IPS-18a (cell line): ENCODE results near the gene ATG5.

Source experiments
- H3K27ac ChIP-seq: one replicate; pipeline ENCODE4 v1.5.1; 2013; ENCODE audit warnings: low read length
- H3K27me3 ChIP-seq: one replicate; pipeline ENCODE4 v1.6.1; 2013; ENCODE audit warnings: mild to moderate bottlenecking, low read length; ENCODE audit not compliant: control insufficient read depth, insufficient read depth
- H3K36me3 ChIP-seq: one replicate; pipeline ENCODE4 v1.6.1; 2013; ENCODE audit warnings: low read depth, low read length; ENCODE audit not compliant: control insufficient read depth
- H3K4me1 ChIP-seq: one replicate; pipeline ENCODE4 v1.6.1; 2013; ENCODE audit warnings: low read depth, low read length; ENCODE audit not compliant: control insufficient read depth
- H3K4me3 ChIP-seq: one replicate; pipeline ENCODE4 v1.5.1; 2013; ENCODE audit warnings: low read length
- H3K9ac ChIP-seq: one replicate; pipeline ENCODE4 v1.6.1; 2013; ENCODE audit warnings: mild to moderate bottlenecking, low read length, moderate library complexity
- H3K9me3 ChIP-seq: one replicate; pipeline ENCODE4 v1.6.1; 2013; ENCODE audit warnings: low read depth, low read length; ENCODE audit not compliant: control insufficient read depth

ATG5 gene

GRCh38 chr6:106145741-106146227 lies 179.8 kb downstream of the ATG5 start:
- Histone ChIP-seq H3K36me3 (no peaks in the 10 kb centered on the region), H3K27ac (no peak overlapping the region), H3K9me3 (no peaks in the 10 kb centered on the region), H3K27me3 (no peaks in the 10 kb centered on the region), H3K4me1 (peaks cover 7% of the 10 kb centered on the region), H3K4me3 (no peak overlapping the region), H3K9ac (no peak overlapping the region)

GRCh38 chr6:106145144-106145543 lies 180.4 kb downstream of the ATG5 start:
- no peaks in the 10 kb centered on the region for H3K9me3 ChIP-seq
- no peak overlapping the region for H3K27ac ChIP-seq
- H3K9ac ChIP-seq, result no peak overlapping the region
- peaks cover 7% of the 10 kb centered on the region for H3K4me1 ChIP-seq
- H3K27me3 ChIP-seq, result no peaks in the 10 kb centered on the region
- no peak overlapping the region for H3K4me3 ChIP-seq
- H3K36me3 ChIP-seq, result no peaks in the 10 kb centered on the region

GRCh38 chr6:106143665-106144064 lies 181.9 kb downstream of the ATG5 start:
- no peak overlapping the region for H3K9ac ChIP-seq
- H3K27me3 ChIP-seq, result no peaks in the 10 kb centered on the region
- H3K4me3 ChIP-seq, result no peak overlapping the region
- no peaks in the 10 kb centered on the region for H3K36me3 ChIP-seq
- peaks cover 7% of the 10 kb centered on the region for H3K4me1 ChIP-seq
- no peak overlapping the region for H3K27ac ChIP-seq
- H3K9me3 ChIP-seq, result no peaks in the 10 kb centered on the region

GRCh38 chr6:106142876-106143431 lies 182.6 kb downstream of the ATG5 start:
- H3K4me1 ChIP-seq, result peaks cover 7% of the 10 kb centered on the region

GRCh38 chr6:106141441-106142237 lies 183.9 kb downstream of the ATG5 start:
- peaks cover 7% of the 10 kb centered on the region for H3K4me1 ChIP-seq
- H3K27me3 ChIP-seq, result no peaks in the 10 kb centered on the region
- H3K9me3 ChIP-seq, result no peaks in the 10 kb centered on the region
- H3K36me3 ChIP-seq, result no peaks in the 10 kb centered on the region
- H3K4me3 ChIP-seq, result no peak overlapping the region
- no peak overlapping the region for H3K9ac ChIP-seq
- H3K27ac ChIP-seq, result no peak overlapping the region

More at GRCh38 chr6:106142876-106143431, 182.6 kb downstream of the ATG5 start:
- Histone ChIP-seq H3K36me3 (no peaks in the 10 kb centered on the region), H3K9ac (no peak overlapping the region), H3K9me3 (no peaks in the 10 kb centered on the region), H3K4me3 (no peak overlapping the region), H3K27me3 (no peaks in the 10 kb centered on the region), H3K27ac (no peak overlapping the region)

- H3K27me3 ChIP-seq, result no peaks in the 10 kb centered on the region
- H3K36me3 ChIP-seq, result no peaks in the 10 kb centered on the region
- H3K4me3 ChIP-seq, result no peak overlapping the region
- H3K9ac ChIP-seq, result no peak overlapping the region
- no peak overlapping the region for H3K27ac ChIP-seq
- H3K9me3 ChIP-seq, result no peaks in the 10 kb centered on the region
- no peaks in the 10 kb centered on the region for H3K4me1 ChIP-seq
Observed at GRCh38 chr6:106138151-106138550, 187.4 kb downstream of the ATG5 start.

- Histone ChIP-seq H3K4me1 (no peaks in the 10 kb centered on the region), H3K27ac (no peak overlapping the region), H3K9me3 (no peaks in the 10 kb centered on the region), H3K9ac (no peak overlapping the region), H3K36me3 (no peaks in the 10 kb centered on the region), H3K4me3 (no peak overlapping the region), H3K27me3 (no peaks in the 10 kb centered on the region)
Observed at GRCh38 chr6:106136845-106137244, 188.7 kb downstream of the ATG5 start.

- Histone ChIP-seq H3K27ac (no peak overlapping the region), H3K36me3 (no peaks in the 10 kb centered on the region), H3K9me3 (no peaks in the 10 kb centered on the region), H3K9ac (no peak overlapping the region), H3K27me3 (no peaks in the 10 kb centered on the region), H3K4me1 (no peaks in the 10 kb centered on the region), H3K4me3 (no peak overlapping the region)
Observed at GRCh38 chr6:106135911-106136571, 189.5 kb downstream of the ATG5 start.

- no peak overlapping the region for H3K4me3 ChIP-seq
- no peak overlapping the region for H3K27ac ChIP-seq
Observed at GRCh38 chr6:106134906-106135634, 190.5 kb downstream of the ATG5 start.

More at GRCh38 chr6:106134906-106135634, 190.5 kb downstream of the ATG5 start:
- Histone ChIP-seq H3K4me1 (no peaks in the 10 kb centered on the region), H3K9ac (no peak overlapping the region), H3K27me3 (no peaks in the 10 kb centered on the region), H3K9me3 (no peaks in the 10 kb centered on the region), H3K36me3 (no peaks in the 10 kb centered on the region)
